ENCODE results near the gene ANKRD65. TPM values are rescaled to one million over a fixed set of nuclear protein-coding genes. Genes with fewer than 3 reads are reported as not detected.

Gene ANKRD65
- total RNA-seq, result 4.4 and 18.2 TPM in 2 replicates

DNA sequence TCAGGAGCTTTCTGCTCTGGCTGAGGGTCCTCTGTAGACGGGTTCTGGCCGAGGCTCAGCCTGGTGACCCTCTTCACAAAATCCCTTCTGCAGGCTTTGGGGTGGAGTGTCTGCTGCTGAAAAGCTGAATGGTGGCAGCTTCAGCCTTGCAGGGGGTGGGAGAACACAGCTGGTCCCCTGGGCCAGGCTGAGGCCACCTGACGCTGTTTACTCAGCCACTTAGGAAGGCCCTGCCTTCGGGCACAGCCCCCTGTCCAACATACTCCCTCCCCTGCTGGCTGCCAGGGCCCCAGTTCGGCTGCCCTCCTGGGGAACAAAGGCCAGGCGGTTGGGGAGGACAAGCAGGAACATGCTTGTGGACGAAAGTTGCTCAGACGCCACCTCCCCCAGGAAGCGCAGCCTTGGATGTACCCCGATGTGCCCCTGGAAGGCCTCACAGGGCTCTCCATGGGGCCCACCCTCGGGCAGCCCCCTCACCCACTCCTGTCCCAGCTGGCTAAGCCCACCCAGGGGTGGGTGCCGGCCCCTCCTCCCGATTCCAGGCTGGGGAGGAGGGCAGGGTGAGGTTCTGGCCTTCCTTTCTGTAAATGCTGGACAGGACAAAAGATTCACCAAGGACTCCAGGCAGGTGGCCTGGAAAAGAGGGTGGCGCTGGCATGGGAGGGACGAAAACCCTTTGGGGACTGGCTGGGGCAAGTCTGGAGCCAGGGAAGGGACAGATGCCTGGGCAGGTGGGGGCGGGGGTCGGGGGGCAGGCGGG is at the start of gene ANKRD65:
TSS of gene ANKRD65 (minus strand) at position 130 of the 760 bp plus-strand sequence. CDS start 271 bp downstream, outside the sequence.

DNA sequence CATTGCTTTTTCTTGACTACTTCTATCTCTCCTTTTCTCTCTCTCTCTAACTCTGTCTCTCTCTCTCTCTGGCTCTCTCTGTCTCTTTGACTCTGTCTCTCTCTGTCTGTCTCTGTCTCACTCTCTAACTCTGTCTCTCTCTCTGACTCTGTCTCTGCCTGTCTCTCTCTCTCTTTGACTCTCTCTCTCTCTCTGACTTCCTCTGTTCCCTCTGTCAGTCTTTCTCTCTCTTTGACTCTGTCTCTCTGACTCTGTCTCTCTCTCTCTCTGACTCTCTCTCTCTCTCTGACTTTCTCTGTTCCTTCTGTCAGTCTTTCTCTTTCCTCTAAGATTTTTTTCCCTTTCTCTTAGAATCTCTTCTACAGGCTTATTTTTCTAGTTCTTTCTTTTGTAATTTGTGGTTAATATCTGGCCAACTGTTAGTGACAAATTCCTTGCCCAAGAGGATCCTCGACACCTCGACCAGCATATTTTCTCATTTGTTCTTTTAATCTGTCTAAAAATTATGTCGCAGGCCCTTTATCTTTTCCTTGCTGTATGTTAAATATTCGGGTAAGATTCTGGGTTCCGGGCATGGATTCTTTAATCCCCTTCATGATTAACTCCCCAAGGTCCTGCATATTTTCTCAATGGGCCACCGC is 28.1 kb upstream of the ANKRD65 start, which contains the start of gene ATAD3C:
TSS of gene ATAD3C (plus strand) at position 591 of the 641 bp plus-strand sequence. CDS start 995 bp downstream, outside the sequence.

GRCh38 chr1:1435106-1435903 is 14.2 kb upstream of the ANKRD65 start, which contains the start of gene VWA1:
Gene VWA1 (plus strand): TSS chr1:1435690. CDS start chr1:1435749, 59 bp downstream.

GRCh38 chr1:1406821-1407635 is 14.0 kb downstream of the ANKRD65 start, which contains the start of gene MRPL20:
Gene MRPL20 (minus strand): TSS chr1:1407293. CDS start chr1:1407217, 76 bp downstream.

GRCh38 chr1:1399187-1399871 is 21.7 kb downstream of the ANKRD65 start, which contains the start of gene CCNL2:
Gene CCNL2 (minus strand): TSS chr1:1399335. CDS start chr1:1399306, 29 bp downstream.

GRCh38 chr1:1374929-1375662 is 46.0 kb downstream of the ANKRD65 start, which contains the start of gene AURKAIP1:
Gene AURKAIP1 (minus strand): TSS chr1:1375207. CDS start chr1:1374756, 451 bp downstream.

Other genes starting within 250 kb of the ANKRD65 start
- 0.28 TPM in 1 of 2 replicates, not detected in the other for gene TTLL10, start 247.4 kb downstream of the ANKRD65 start, total RNA-seq
- 0.34 and 1.5 TPM in 2 replicates for gene TNFRSF18, start 214.7 kb downstream of the ANKRD65 start, total RNA-seq
- gene TNFRSF4, start 207.1 kb downstream of the ANKRD65 start, total RNA-seq, result 0.14 TPM in 1 of 2 replicates, not detected in the other
- 76.9 and 124 TPM in 2 replicates for gene SDF4, start 189.3 kb downstream of the ANKRD65 start, total RNA-seq
- gene B3GALT6, start 189.0 kb downstream of the ANKRD65 start, total RNA-seq, result 24.4 and 25.6 TPM in 2 replicates
- gene C1QTNF12, start 174.6 kb downstream of the ANKRD65 start, total RNA-seq, result 0.93 and 1.4 TPM in 2 replicates
- 46.3 and 60.5 TPM in 2 replicates for gene UBE2J2, start 147.4 kb downstream of the ANKRD65 start, total RNA-seq
- gene SCNN1D, start 140.8 kb downstream of the ANKRD65 start, total RNA-seq, result 0.68 and 1.4 TPM in 2 replicates
- gene ACAP3, start 113.3 kb downstream of the ANKRD65 start, total RNA-seq, result 17.4 and 57.2 TPM in 2 replicates
- 16.9 and 25.6 TPM in 2 replicates for gene PUSL1, start 112.7 kb downstream of the ANKRD65 start, total RNA-seq
- gene INTS11, start 96.6 kb downstream of the ANKRD65 start, total RNA-seq, result 55.4 and 66.1 TPM in 2 replicates
- 19.8 and 32.1 TPM in 2 replicates for gene CPTP, start 96.5 kb downstream of the ANKRD65 start, total RNA-seq
- under 0.01 and 0.36 TPM in 2 replicates for gene TAS1R3, start 90.0 kb downstream of the ANKRD65 start, total RNA-seq
- gene DVL1, start 71.9 kb downstream of the ANKRD65 start, total RNA-seq, result 204 and 206 TPM in 2 replicates
- gene MXRA8, start 62.7 kb downstream of the ANKRD65 start, total RNA-seq, result 0.34 and 1.1 TPM in 2 replicates
- 60.4 and 110 TPM in 2 replicates for gene AURKAIP1, start 46.1 kb downstream of the ANKRD65 start, total RNA-seq
- 57.4 and 139 TPM in 2 replicates for gene CCNL2, start 21.9 kb downstream of the ANKRD65 start, total RNA-seq
- gene MRPL20, start 14.0 kb downstream of the ANKRD65 start, total RNA-seq, result 50.2 and 56.3 TPM in 2 replicates
- gene VWA1, start 14.4 kb upstream of the ANKRD65 start, total RNA-seq, result 2.1 and 18.4 TPM in 2 replicates
- gene ATAD3C, start 28.4 kb upstream of the ANKRD65 start, total RNA-seq, result 0.34 and 1.1 TPM in 2 replicates
- gene ATAD3B, start 50.5 kb upstream of the ANKRD65 start, total RNA-seq, result 16.4 and 24.2 TPM in 2 replicates
- 18.5 and 34.0 TPM in 2 replicates for gene ATAD3A, start 90.9 kb upstream of the ANKRD65 start, total RNA-seq
- 0.34 and 0.71 TPM in 2 replicates for gene TMEM240, start 119.3 kb upstream of the ANKRD65 start, total RNA-seq
- 69.4 and 83.5 TPM in 2 replicates for gene SSU72, start 153.6 kb upstream of the ANKRD65 start, total RNA-seq
- 0.34 and 2.5 TPM in 2 replicates for gene FNDC10, start 178.9 kb upstream of the ANKRD65 start, total RNA-seq
- 68.6 and 97.4 TPM in 2 replicates for gene MIB2, start 194.2 kb upstream of the ANKRD65 start, total RNA-seq
- gene MMP23B, start 210.9 kb upstream of the ANKRD65 start, total RNA-seq, result 0.34 and 1.1 TPM in 2 replicates
- 8.5 and 12.8 TPM in 2 replicates for gene CDK11B, start 237.7 kb upstream of the ANKRD65 start, total RNA-seq